ENCODE data around the gene RMND5B. TPM values are rescaled to one million over a fixed set of nuclear protein-coding genes. Genes with fewer than 3 reads are reported as not detected.

The RMND5B gene
- total RNA-seq, 1 donor from 2014 or later = 42.9 TPM

- FAIRE-seq (no peak), DNase-seq (ENCODE audit: low read depth) (no peak)
- Histone ChIP-seq H3K36me3 (ENCODE audit: control insufficient read depth, insufficient read depth, low read length) (no peaks in the 10 kb centered on the region), H3K27me3 (ENCODE audit: control insufficient read depth, insufficient read depth, low read length) (no peaks in the 10 kb centered on the region), H3K4me3 (ENCODE audit: low read depth, low read length) (peak overlapping the region; percentile 86)
- TF ChIP-seq CTCF (IDR thresholded peaks at IDR 0.05; ENCODE audit: insufficient read depth, low read length, severe bottlenecking) = no peak
Measured at GRCh38 chr5:178131446-178131996, 707 bp downstream of the RMND5B start.

GRCh38 chr5:178136990-178137389 is 6.2 kb downstream of the RMND5B start:
- Histone ChIP-seq H3K36me3 (ENCODE audit: control insufficient read depth, insufficient read depth, low read length) (peaks cover 5% of the 10 kb centered on the region), H3K4me3 (ENCODE audit: low read depth, low read length) (no peak overlapping the region), H3K27me3 (ENCODE audit: control insufficient read depth, insufficient read depth, low read length) (no peaks in the 10 kb centered on the region)
- FAIRE-seq (no peak), DNase-seq (ENCODE audit: low read depth) (no peak)
- no peak for TF ChIP-seq CTCF (IDR thresholded peaks at IDR 0.05; ENCODE audit: insufficient read depth, low read length, severe bottlenecking)

- Histone ChIP-seq H3K4me3 (ENCODE audit: low read depth, low read length) (no peak overlapping the region), H3K36me3 (ENCODE audit: control insufficient read depth, insufficient read depth, low read length) (peaks cover 12% of the 10 kb centered on the region), H3K27me3 (ENCODE audit: control insufficient read depth, insufficient read depth, low read length) (no peaks in the 10 kb centered on the region)
- TF ChIP-seq CTCF (IDR thresholded peaks at IDR 0.05; ENCODE audit: insufficient read depth, low read length, severe bottlenecking) = no peak
- peak; percentile 36 for FAIRE-seq
- DNase-seq (ENCODE audit: low read depth) = no peak
Measured at GRCh38 chr5:178137991-178138390, 7.2 kb downstream of the RMND5B start.

- no peaks in the 10 kb centered on the region for H3K27me3 ChIP-seq (ENCODE audit: control insufficient read depth, insufficient read depth, low read length)
- DNase-seq (ENCODE audit: low read depth) (no peak), FAIRE-seq (no peak)
- no peak for TF ChIP-seq CTCF (IDR thresholded peaks at IDR 0.05; ENCODE audit: insufficient read depth, low read length, severe bottlenecking)
- H3K4me3 ChIP-seq (ENCODE audit: low read depth, low read length) = no peak overlapping the region
- H3K36me3 ChIP-seq (ENCODE audit: control insufficient read depth, insufficient read depth, low read length) = peaks cover 18% of the 10 kb centered on the region
Measured at GRCh38 chr5:178141550-178141949, 10.7 kb downstream of the RMND5B start.

GRCh38 chr5:178142642-178143041 is 11.8 kb downstream of the RMND5B start:
- H3K4me3 ChIP-seq (ENCODE audit: low read depth, low read length) = no peak overlapping the region
- DNase-seq (ENCODE audit: low read depth) (no peak), FAIRE-seq (no peak)
- no peak for TF ChIP-seq CTCF (IDR thresholded peaks at IDR 0.05; ENCODE audit: insufficient read depth, low read length, severe bottlenecking)
- no peaks in the 10 kb centered on the region for H3K27me3 ChIP-seq (ENCODE audit: control insufficient read depth, insufficient read depth, low read length)
- H3K36me3 ChIP-seq (ENCODE audit: control insufficient read depth, insufficient read depth, low read length) = peaks cover 20% of the 10 kb centered on the region

GRCh38 chr5:178143246-178143645 is 12.4 kb downstream of the RMND5B start:
- H3K4me3 ChIP-seq (ENCODE audit: low read depth, low read length) = no peak overlapping the region
- H3K27me3 ChIP-seq (ENCODE audit: control insufficient read depth, insufficient read depth, low read length) = no peaks in the 10 kb centered on the region
- no peak for TF ChIP-seq CTCF (IDR thresholded peaks at IDR 0.05; ENCODE audit: insufficient read depth, low read length, severe bottlenecking)
- peaks cover 22% of the 10 kb centered on the region for H3K36me3 ChIP-seq (ENCODE audit: control insufficient read depth, insufficient read depth, low read length)
- FAIRE-seq (no peak), DNase-seq (ENCODE audit: low read depth) (no peak)
